Inferior parietal cortex (tissue), 1 donor: Measurements from ENCODE around the gene CLEC18B.
"Not testable (repeated sequence)": the region's sequence is repeated elsewhere in the genome, so short reads cannot be mapped to it uniquely, and the experiment has no call there.

Experiments used
- DNase-seq: peaks from one replicate; pipeline ENCODE4 v3.0.0-alpha.2; 2016; ENCODE audit errors: extremely low spot score

The CLEC18B gene

DNA sequence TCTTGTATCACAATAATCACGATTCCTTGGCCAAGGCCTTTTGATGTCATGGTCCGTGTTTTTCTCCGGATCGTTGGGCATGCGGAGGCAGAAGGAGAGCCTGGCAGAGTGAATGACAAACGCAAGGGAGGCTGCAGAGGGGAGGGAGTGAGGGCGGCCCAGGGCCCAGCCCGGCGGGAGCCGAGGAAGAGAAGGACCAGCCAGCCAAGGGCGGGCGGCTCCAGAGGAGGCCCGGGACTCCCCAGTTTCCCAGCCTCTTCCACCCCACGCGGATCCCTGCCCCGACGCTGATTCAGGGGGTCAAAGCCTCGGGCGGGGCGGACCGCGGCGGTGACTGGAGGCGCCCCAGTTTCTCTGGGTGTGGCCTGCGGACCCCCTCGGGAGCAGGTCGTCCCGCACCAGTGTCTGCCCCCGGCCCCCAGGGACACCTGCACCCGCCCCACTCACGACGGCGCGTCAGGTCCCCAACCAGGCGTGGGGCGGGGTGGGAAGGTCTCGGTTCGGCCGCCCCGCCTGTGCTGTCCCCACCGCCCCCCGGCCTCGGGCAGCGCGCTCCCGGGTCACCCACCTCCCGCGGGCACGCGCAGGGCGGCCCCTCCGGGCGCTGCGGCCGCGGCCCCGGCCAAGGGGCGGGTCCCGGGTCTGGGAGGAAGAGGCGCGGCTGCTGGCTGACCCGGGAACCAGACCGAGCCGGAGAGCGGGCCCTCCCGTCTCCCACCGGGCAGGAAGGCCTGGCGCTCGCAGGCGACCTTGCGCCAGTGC lies 14.5 kb downstream of the CLEC18B start:
- DNase-seq: not testable (repeated sequence)

- not testable (repeated sequence) for DNase-seq
These were observed 16.9 kb downstream of the CLEC18B start for GRCh38 chr16:74404148-74404933.

GRCh38 chr16:74400238-74400637 lies 21.0 kb downstream of the CLEC18B start:
- not testable (repeated sequence) for DNase-seq

GRCh38 chr16:74398212-74398895 lies 22.9 kb downstream of the CLEC18B start:
- DNase-seq: not testable (repeated sequence)

GRCh38 chr16:74396521-74397017 lies 24.7 kb downstream of the CLEC18B start:
- not testable (repeated sequence) for DNase-seq

DNA sequence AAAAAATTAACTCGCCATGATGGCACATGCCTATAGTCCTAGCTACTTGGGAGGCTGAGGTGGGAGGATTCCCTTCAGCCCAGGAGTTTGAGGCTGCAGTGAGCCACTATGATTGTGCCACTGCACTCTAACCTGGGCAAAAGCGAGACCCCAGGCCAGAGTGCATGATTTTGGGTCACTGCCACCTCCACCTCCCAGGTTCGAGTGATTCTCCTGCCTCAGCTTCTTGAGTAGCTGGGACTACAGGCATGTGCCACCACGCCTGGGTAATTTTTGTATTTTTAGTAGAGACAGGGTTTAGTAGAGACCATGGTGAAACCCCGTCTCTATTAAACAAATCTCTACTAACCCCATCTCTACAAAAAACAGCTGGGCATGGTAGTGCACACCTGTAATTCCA lies 26.7 kb downstream of the CLEC18B start:
- DNase-seq: not testable (repeated sequence)

DNA sequence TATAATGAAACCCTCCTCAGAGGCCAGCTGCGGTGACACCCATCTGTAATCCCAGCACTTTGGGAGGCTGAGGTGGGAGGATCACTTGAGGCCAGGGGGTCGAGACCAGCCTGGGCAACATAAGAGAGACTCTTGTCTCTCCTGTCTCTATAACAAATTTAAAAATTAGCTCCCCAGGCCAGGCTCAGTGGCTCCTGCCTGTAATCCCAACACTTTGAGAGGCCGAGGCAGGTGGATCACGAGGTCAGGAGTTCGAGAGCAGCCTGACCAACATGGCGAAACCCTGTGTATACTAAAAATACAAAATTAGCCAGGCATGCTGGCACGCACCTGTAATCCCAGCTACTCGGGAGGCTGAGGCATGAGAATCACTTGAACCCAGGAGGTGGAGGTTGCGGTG lies 27.1 kb downstream of the CLEC18B start:
- DNase-seq: not testable (repeated sequence)

GRCh38 chr16:74391454-74392050 lies 29.7 kb downstream of the CLEC18B start:
- DNase-seq: not testable (repeated sequence)

GRCh38 chr16:74382339-74383034 lies 38.8 kb downstream of the CLEC18B start:
- not testable (repeated sequence) for DNase-seq

- not testable (repeated sequence) for DNase-seq
These were observed 47.5 kb downstream of the CLEC18B start for GRCh38 chr16:74373847-74374184.

DNA sequence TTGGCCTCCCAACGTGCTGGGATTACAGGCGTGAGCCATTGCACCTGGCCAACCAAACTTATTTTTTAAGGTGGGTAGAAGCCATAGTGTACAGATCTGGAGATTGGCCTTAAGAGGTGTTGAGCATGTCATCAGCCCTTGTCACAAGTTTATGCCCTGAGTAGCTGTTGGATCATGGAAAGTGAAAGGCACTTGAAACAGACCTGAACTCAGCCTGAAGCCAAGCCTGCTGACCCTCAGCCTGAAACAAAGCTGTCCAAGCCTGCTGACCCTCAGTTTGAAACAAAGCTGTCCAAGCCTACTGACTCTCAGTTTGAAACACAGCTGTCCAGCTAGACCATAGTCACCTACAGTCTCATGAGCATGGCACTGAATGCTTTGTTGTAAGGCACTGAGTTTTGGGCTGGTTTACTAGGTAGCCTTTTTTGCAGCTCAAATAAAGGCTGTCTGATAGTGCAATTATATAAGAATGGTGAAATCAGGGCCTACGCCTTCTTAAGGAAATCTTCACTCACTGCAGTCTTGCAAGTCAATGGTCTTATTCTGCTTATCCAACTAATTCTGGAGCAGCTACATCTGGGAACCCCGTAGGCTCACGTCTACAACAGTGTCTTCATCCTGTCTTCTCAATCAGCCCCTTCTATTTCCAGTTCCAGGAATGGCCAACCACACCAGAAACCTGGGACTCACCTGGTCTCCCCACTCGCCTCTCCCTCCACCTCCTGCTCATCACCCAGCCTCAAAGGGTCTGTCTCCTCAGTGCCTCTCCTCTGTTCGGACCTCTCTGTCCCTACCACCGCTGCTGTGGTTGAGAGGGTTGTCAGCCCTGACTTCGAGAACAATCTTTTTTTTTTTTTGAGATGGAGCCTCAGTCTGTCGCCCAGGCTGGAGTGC lies 48.1 kb downstream of the CLEC18B start:
- no peak for DNase-seq

DNA sequence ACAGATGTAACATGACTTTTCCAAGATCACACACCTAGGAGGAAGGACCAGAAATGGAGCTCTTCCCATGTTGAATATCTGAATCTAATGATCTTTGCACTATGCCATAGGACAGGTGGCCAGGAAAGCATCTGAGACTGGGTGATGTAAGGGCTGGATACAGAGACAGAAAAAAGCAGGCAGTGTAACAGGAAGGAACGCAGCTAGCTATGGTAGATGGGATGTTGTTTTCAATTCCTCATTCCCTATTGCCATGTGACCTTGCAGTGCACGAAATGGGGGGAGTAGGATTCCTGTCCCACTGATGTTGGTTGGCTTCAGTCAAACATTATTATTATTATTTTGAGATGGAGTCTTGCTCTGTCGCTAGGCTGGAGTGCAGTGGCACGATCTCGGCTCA lies 48.9 kb downstream of the CLEC18B start:
- DNase-seq: no peak

DNA sequence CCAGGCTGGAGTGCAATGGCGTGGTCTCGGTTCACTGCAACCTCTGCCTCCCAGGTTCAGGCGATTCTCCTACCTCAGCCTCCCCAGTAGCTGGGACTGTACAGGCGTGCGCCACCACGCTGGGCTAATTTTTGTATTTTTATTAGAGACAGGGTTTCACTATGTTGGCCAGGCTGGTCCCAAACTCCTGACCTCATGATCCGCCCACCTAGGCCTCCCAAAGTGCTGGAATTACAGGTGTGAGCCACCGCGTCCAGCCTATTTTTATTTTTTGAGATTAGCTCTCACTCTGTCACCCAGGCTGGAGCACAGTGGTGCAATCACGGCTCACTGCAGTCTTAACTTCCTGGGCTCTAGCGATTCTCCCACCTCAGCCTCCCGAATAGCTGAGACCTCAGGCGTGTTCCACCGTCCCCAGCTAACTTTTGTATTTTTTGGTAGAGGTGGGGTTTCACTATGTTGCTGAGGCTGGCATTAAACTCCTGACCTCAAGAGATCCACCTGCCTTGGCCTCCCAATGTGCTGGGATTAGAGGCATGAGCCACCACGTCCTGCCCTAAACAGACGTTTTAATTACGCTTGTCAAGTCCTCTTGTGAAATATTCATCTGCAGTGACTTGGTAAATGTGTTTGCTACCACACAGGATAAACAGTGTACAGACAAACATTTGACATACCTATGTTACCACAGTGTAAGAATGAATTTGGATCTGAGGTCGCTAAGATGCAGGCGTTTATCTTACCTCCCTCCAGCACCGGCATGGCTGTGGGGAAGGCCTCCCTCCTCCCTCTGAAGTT lies 50.7 kb downstream of the CLEC18B start:
- DNase-seq: not testable (repeated sequence)

DNA sequence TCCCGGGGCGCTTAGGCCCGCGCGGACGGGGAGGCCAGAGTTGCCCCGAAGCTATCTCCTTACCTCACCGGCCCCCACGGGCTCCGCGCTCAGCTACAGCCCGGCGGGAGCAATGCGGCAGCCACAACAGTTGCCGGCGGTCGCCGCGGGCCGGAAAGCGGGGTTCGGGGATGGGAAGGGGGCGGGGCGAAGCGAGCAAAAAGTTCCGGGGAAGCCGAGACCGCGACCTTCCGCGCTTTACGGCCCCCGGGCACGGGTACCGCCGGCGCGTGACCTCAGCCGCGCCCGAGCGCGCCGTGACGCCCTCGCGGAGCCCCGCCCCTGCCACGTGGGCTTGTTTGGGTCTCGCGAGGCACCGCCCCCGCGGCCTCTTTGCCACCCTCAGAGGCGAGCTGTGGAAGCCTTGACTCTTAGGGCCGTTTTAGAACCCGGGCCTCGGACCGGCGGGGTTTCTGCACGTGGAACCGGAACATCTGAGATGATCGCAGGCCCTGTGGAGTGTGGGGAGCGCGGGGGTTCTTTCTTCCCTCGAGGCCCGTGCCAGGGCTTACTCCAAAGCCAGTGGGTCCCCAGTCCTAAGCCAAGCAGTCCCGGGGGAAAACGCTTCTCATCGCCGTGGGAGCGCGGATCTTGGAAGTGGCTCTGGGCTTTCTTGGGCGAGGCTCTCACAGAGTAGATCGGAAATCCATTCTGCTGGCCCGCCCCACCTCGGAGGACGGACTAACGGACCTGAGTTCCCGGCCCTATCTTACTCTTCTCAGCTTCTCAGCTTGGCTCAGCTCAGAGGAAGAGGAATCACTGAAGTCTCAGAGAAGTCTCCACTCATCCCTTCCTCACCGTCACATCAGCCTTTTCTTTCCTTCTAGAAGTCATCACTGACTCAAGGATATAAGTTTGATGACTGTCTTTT lies 53.0 kb downstream of the CLEC18B start:
- peak; percentile 86 for DNase-seq

DNA sequence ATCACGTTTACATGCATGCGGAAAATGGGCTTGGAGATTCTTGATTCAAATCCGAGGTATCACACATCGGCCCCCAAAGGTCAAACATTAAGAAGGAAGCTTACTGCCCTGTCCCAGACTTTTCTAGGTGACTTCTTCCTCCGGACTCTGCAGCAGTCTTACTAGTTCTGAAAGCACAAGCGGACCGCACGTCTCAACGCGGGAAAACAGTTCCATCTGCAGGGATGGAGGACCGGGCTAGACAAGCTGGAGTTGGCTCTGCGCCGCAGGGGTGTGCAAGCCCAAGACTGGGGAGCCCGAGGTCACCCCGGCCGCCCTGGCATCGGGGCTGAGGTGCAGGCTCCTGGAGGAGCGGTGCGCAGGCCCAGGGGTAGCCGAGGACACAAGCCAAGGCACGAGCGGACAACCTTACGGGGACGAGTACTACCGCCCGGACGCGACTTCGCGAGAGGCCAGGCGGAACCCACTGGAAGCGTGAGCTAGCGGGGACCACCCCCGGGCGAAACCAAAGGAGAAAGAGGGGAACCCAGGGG lies 53.7 kb downstream of the CLEC18B start:
- peak; percentile 2 for DNase-seq

- not testable (repeated sequence) for DNase-seq
These were observed 59.4 kb downstream of the CLEC18B start for GRCh38 chr16:74361646-74362610.
